ENCODE results near the gene PFKM.

Gene PFKM

GRCh38 chr12:48160046-48160445, 40.9 kb downstream of the PFKM start:
- no peak for DNase-seq

GRCh38 chr12:48160807-48161206, 41.6 kb downstream of the PFKM start:
- DNase-seq, result no peak

- DNase-seq, result no peak
These were observed 44.1 kb downstream of the PFKM start for GRCh38 chr12:48163150-48163747.

GRCh38 chr12:48164451-48164850, 45.3 kb downstream of the PFKM start:
- no peak for DNase-seq

GRCh38 chr12:48165089-48165981, 46.2 kb downstream of the PFKM start:
- DNase-seq, result peak; percentile 57 to 77

- DNase-seq, result no peak
These were observed 49.8 kb downstream of the PFKM start for GRCh38 chr12:48169011-48169410.

GRCh38 chr12:48175613-48176416, 56.7 kb downstream of the PFKM start:
- DNase-seq, result no peak

GRCh38 chr12:48176417-48176751, 57.2 kb downstream of the PFKM start:
- DNase-seq, result no peak

GRCh38 chr12:48177982-48178381, 58.8 kb downstream of the PFKM start:
- no peak for DNase-seq

GRCh38 chr12:48179466-48179865, 60.3 kb downstream of the PFKM start:
- no peak for DNase-seq

- no peak for DNase-seq
These were observed 61.3 kb downstream of the PFKM start for GRCh38 chr12:48180424-48180823.

GRCh38 chr12:48180857-48181495, 61.8 kb downstream of the PFKM start:
- no peak for DNase-seq

GRCh38 chr12:48182631-48183030, 63.5 kb downstream of the PFKM start:
- DNase-seq, result no peak

GRCh38 chr12:48183091-48183875, 64.1 kb downstream of the PFKM start, which contains the start of gene CCDC184:
CCDC184 (plus strand) TSS chr12:48183644; CDS start chr12:48184123, 479 bp downstream.
- peak; percentile 84 to 88 for DNase-seq

GRCh38 chr12:48183876-48184548, 64.8 kb downstream of the PFKM start:
- DNase-seq, result peak in 1 of 2 donors; percentile 27

GRCh38 chr12:48184549-48184922, 65.4 kb downstream of the PFKM start:
- DNase-seq, result no peak

GRCh38 chr12:48185181-48185919, 66.2 kb downstream of the PFKM start:
- no peak for DNase-seq

- no peak for DNase-seq
These were observed 68.9 kb downstream of the PFKM start for GRCh38 chr12:48187916-48188695.

GRCh38 chr12:48189331-48190125, 70.4 kb downstream of the PFKM start:
- DNase-seq, result peak; percentile 73 to 80

Measured in CD4-positive, alpha-beta T cell treated with Interleukin-4 for 1 hour (primary cell).